ENCODE measurements around the gene IPO5.

GRCh38 chr13:98060282-98060681, 106.8 kb downstream of the IPO5 start:
- TF ChIP-seq CTCF (IDR thresholded peaks at IDR 0.05) (no peak), EZH2 (IDR thresholded peaks at IDR 0.05) (no peak)

Data from neural progenitor cell (in vitro differentiated cells).